ENCODE measurements around the gene GPR12.

GPR12 gene

GRCh38 chr13:26756961-26757360 lies 3.6 kb downstream of the GPR12 start:
- peaks cover 19% of the 10 kb centered on the region for H3K4me1 Mint-ChIP-seq
- H3K27ac Mint-ChIP-seq: no peak overlapping the region
- TF ChIP-seq, protein P1, sequence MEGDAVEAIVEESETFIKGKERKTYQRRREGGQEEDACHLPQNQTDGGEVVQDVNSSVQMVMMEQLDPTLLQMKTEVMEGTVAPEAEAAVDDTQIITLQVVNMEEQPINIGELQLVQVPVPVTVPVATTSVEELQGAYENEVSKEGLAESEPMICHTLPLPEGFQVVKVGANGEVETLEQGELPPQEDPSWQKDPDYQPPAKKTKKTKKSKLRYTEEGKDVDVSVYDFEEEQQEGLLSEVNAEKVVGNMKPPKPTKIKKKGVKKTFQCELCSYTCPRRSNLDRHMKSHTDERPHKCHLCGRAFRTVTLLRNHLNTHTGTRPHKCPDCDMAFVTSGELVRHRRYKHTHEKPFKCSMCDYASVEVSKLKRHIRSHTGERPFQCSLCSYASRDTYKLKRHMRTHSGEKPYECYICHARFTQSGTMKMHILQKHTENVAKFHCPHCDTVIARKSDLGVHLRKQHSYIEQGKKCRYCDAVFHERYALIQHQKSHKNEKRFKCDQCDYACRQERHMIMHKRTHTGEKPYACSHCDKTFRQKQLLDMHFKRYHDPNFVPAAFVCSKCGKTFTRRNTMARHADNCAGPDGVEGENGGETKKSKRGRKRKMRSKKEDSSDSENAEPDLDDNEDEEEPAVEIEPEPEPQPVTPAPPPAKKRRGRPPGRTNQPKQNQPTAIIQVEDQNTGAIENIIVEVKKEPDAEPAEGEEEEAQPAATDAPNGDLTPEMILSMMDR (IDR thresholded peaks at IDR 0.05; ENCODE audit: unreplicated experiment in 3 of 3): no peak
- H3K27me3 Mint-ChIP-seq (ENCODE audit: low read depth): peaks cover 74% of the 10 kb centered on the region
- H3K4me3 Mint-ChIP-seq: no peak overlapping the region
- H3K36me3 Mint-ChIP-seq (ENCODE audit: low read depth): no peaks in the 10 kb centered on the region
- no peaks in the 10 kb centered on the region for H3K9me3 Mint-ChIP-seq

DNA sequence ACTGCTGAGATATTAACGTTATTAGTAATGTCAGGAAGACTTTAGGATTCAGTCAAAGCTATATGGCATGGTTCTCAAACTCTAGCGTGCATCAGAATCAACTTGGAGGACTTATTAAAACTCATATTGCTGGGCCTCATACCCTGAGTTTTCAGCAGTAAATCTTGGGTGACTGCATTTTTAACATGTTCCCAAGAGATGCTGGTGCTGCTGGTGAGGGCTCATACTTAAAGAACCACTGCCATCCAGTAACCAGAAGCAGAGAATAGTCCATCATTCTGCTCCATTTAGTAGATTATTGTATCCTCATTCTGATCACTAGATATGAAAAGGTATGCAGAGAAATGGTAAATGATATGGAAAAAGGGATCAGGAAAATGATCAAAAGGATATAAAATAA lies 7.9 kb downstream of the GPR12 start:
- Mint-ChIP-seq H3K4me3 (no peak overlapping the region), H3K36me3 (ENCODE audit: low read depth) (no peaks in the 10 kb centered on the region), H3K4me1 (no peaks in the 10 kb centered on the region), H3K27me3 (ENCODE audit: low read depth) (peaks cover 65% of the 10 kb centered on the region), H3K27ac (no peak overlapping the region), H3K9me3 (no peaks in the 10 kb centered on the region)
- TF ChIP-seq, protein P1 (IDR thresholded peaks at IDR 0.05; ENCODE audit: unreplicated experiment in 3 of 3): no peak

- no peak overlapping the region for H3K4me3 Mint-ChIP-seq
- TF ChIP-seq, protein P1 (IDR thresholded peaks at IDR 0.05; ENCODE audit: unreplicated experiment in 3 of 3): no peak
Observed at GRCh38 chr13:26749905-26750304, 10.7 kb downstream of the GPR12 start.

DNA sequence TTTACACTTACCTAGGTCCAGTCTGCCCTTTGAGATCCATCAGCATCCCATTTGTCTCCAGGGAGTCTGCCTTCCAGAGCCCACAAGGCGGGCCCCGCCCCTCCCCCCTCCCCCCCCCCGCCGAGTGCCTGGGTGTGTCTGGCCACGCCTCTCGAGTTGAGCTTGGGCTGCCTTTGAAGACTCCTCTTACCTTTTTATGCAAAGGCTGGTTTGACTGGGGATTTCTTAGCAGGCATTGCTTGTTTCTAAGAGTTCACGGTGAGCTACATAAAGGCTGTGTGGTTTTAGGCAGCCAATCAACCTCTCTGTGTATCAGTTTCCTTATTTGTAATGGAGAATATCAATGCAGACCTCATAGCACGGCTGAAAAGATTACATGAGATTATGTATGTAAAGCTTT lies 11.3 kb downstream of the GPR12 start:
- H3K27me3 Mint-ChIP-seq (ENCODE audit: low read depth): peaks cover 66% of the 10 kb centered on the region
- H3K4me1 Mint-ChIP-seq: no peaks in the 10 kb centered on the region
- H3K9me3 Mint-ChIP-seq: no peaks in the 10 kb centered on the region
- no peak overlapping the region for H3K27ac Mint-ChIP-seq
- H3K4me3 Mint-ChIP-seq: no peak overlapping the region
- TF ChIP-seq, protein P1 (IDR thresholded peaks at IDR 0.05; ENCODE audit: unreplicated experiment in 3 of 3): no peak
- H3K36me3 Mint-ChIP-seq (ENCODE audit: low read depth): no peaks in the 10 kb centered on the region

More at GRCh38 chr13:26749905-26750304, 10.7 kb downstream of the GPR12 start:
- H3K36me3 Mint-ChIP-seq (ENCODE audit: low read depth): no peaks in the 10 kb centered on the region
- H3K9me3 Mint-ChIP-seq: no peaks in the 10 kb centered on the region
- no peaks in the 10 kb centered on the region for H3K4me1 Mint-ChIP-seq
- H3K27ac Mint-ChIP-seq: no peak overlapping the region
- H3K27me3 Mint-ChIP-seq (ENCODE audit: low read depth): peaks cover 62% of the 10 kb centered on the region

- no peak overlapping the region for H3K27ac Mint-ChIP-seq
Observed at GRCh38 chr13:26747706-26748105, 12.9 kb downstream of the GPR12 start.

GRCh38 chr13:26743971-26744370 lies 16.6 kb downstream of the GPR12 start:
- Mint-ChIP-seq H3K4me3 (no peak overlapping the region), H3K27me3 (ENCODE audit: low read depth) (peaks cover 70% of the 10 kb centered on the region), H3K36me3 (ENCODE audit: low read depth) (no peaks in the 10 kb centered on the region), H3K4me1 (no peaks in the 10 kb centered on the region), H3K27ac (no peak overlapping the region), H3K9me3 (peaks cover 10% of the 10 kb centered on the region)
- TF ChIP-seq, protein P1 (IDR thresholded peaks at IDR 0.05; ENCODE audit: unreplicated experiment in 3 of 3): no peak

More at GRCh38 chr13:26747706-26748105, 12.9 kb downstream of the GPR12 start:
- Mint-ChIP-seq H3K36me3 (ENCODE audit: low read depth) (no peaks in the 10 kb centered on the region), H3K4me1 (no peaks in the 10 kb centered on the region), H3K9me3 (no peaks in the 10 kb centered on the region), H3K27me3 (ENCODE audit: low read depth) (peaks cover 82% of the 10 kb centered on the region), H3K4me3 (no peak overlapping the region)
- TF ChIP-seq, protein P1 (IDR thresholded peaks at IDR 0.05; ENCODE audit: unreplicated experiment in 3 of 3): no peak
